HepG2 (cell line): ENCODE measurements around the gene GGA3. TPM values are rescaled to one million over a fixed set of nuclear protein-coding genes. Genes with fewer than 3 reads are reported as not detected.

Source experiments
- ATAC-seq: fragments of 200-7000 bp; cut with Tn5 transposase; 3 replicates; pipeline ENCODE4 v1.9.1; 2020; ENCODE audit warnings: mild to moderate bottlenecking, moderate library complexity
- BruUV-seq: library from RNA; stranded (reverse); fragments of 400-500 nt; replicated peaks from 2 replicates; lab custom pipeline; 2021; lab: Mats Ljungman, UMichigan
- CTCF ChIA-PET: fragments of 300-600 bp; formaldehyde crosslinking; extraction: SDS; loops from one replicate; lab custom pipeline; 2021; ENCODE audit warnings: low total read pairs, inconsistent platforms, low intra/inter-chr PET ratio; lab: Yijun Ruan, JAX
- POLR2A ChIA-PET: fragments of 350-600 bp; sonication (Branson Sonifier 250); formaldehyde crosslinking; loops from one replicate; lab custom pipeline; 2020; ENCODE audit warnings: antibody characterized with exemption, inconsistent platforms; lab: Yijun Ruan, JAX
- DNase-seq: peaks from one replicate; pipeline ENCODE4 v3.0.0-alpha.2; 2015; ENCODE audit warnings: low spot score
- FAIRE-seq: peaks from 3 replicates; lab custom pipeline; 2011; peaks lifted over from hg19 to GRCh38; lab: Jason Lieb, UNC
- H2AFZ ChIP-seq: one replicate; pipeline ENCODE4 v1.6.1; 2011; ENCODE audit warnings: low read length, inconsistent platforms
- H3K27ac ChIP-seq: fragments of 300-600 bp; 3 replicates; pipeline ENCODE4 v1.8.0; 2011; ENCODE audit warnings: mixed run types, mild to moderate bottlenecking, mixed read lengths, low read length, inconsistent platforms; ENCODE audit not compliant: insufficient read depth; ENCODE audit errors: extremely low read length
- H3K27me3 ChIP-seq, 2 experiments: fragments of 200-600 bp in 1 of 2; 2 replicates in 1 of 2; 3 replicates in 1 of 2; pipeline versions ENCODE4 v1.6.0 to v1.8.0; 2011; ENCODE audit warnings: low read length in 2 of 2, mild to moderate bottlenecking in 2 of 2, moderate library complexity in 2 of 2, inconsistent platforms in 1 of 2; ENCODE audit not compliant: insufficient read depth in 2 of 2, control insufficient read depth in 1 of 2
- H3K36me3 ChIP-seq, 2 experiments: fragments of 200-600 bp in 1 of 2; replicated peaks in 1 of 2; 2 replicates in 1 of 2; 3 replicates in 1 of 2; pipeline versions ENCODE4 v1.5.1 to v1.8.0; 2011; ENCODE audit warnings: low read length in 2 of 2, inconsistent platforms in 1 of 2; ENCODE audit not compliant: insufficient read depth in 2 of 2, control insufficient read depth in 1 of 2
- H3K4me1 ChIP-seq: 2 replicates; pipeline ENCODE4 v1.5.1; 2012; ENCODE audit warnings: low read length, inconsistent platforms; ENCODE audit not compliant: insufficient read depth
- H3K4me2 ChIP-seq: 2 replicates; pipeline ENCODE4 v1.6.0; 2011; ENCODE audit warnings: low read depth, low read length, inconsistent platforms
- H3K4me3 ChIP-seq, 3 experiments: fragments of 200-600 bp in 1 of 3; sonication (generic), shearing (Covaris generic) in 1 of 3; replicated peaks in 1 of 3; 2 replicates each; pipeline ENCODE4 v1.5.1; 2011 to 2016; ENCODE audit warnings: low read length in 3 of 3, inconsistent platforms in 2 of 3, low read depth in 2 of 3, mild to moderate bottlenecking in 2 of 3, control low read depth in 1 of 3, mixed read lengths in 1 of 3; ENCODE audit not compliant: insufficient read depth in 1 of 3
- H3K79me2 ChIP-seq: one replicate; pipeline ENCODE4 v1.6.1; 2011; ENCODE audit warnings: low read length, inconsistent platforms; ENCODE audit not compliant: insufficient read depth
- H3K9ac ChIP-seq: 2 replicates; pipeline ENCODE4 v1.6.0; 2011; ENCODE audit warnings: mild to moderate bottlenecking, low read depth, low read length, inconsistent platforms; ENCODE audit not compliant: insufficient read depth
- H3K9me3 ChIP-seq: 2 replicates; pipeline ENCODE4 v1.5.1; 2012; ENCODE audit warnings: mild to moderate bottlenecking, low read length
- H4K20me1 ChIP-seq: 2 replicates; pipeline ENCODE4 v1.6.0; 2011; ENCODE audit warnings: inconsistent platforms, mild to moderate bottlenecking, low read length, moderate library complexity; ENCODE audit not compliant: insufficient read depth
- AGO2 ChIP-seq: fragments of 200-400 bp; formaldehyde crosslinking; optimal IDR thresholded peaks from 2 replicates; pipeline ENCODE3; 2017; ENCODE audit warnings: mild to moderate bottlenecking, low read depth, low read length, moderate library complexity
- EZH2 ChIP-seq: conservative IDR thresholded peaks from 2 replicates; pipeline ENCODE4 v1.6.1; 2012; ENCODE audit warnings: mild to moderate bottlenecking, low read depth, low read length, moderate library complexity
- RBM22 ChIP-seq: fragments of 200-400 bp; formaldehyde crosslinking; optimal IDR thresholded peaks from 2 replicates; pipeline ENCODE3; 2017; ENCODE audit warnings: mild to moderate bottlenecking, low read length, moderate library complexity
- ZNF614 ChIP-seq: IDR thresholded peaks from 2 replicates; pipeline ENCODE4 v1.6.1; 2018; ENCODE audit warnings: missing biosample characterization, missing genetic modification reagents, inconsistent platforms, borderline replicate concordance
- WGBS: methylation state at CpG from one replicate; pipeline ENCODE4 v1.1.6; 2017; ENCODE audit warnings: low lambda C conversion rate; 5-methylcytosine and 5-hydroxymethylcytosine counted together
- in situ Hi-C: cut with HindIII; loops from 2 replicates; pipeline ENCODE4 v1.10.0; 2017; ENCODE audit warnings: low pct_unique_long_range_greater_than_20kb; ENCODE audit not compliant: extremely low pct_ligation_motif_present
- intact Hi-C: fragments of 100-400 bp; cut with micrococcal nuclease; formaldehyde crosslinking; loops from one replicate; pipeline ENCODE4 v1.10.0; 2022; ENCODE audit not compliant: unreplicated experiment
- polyA plus RNA-seq, 8 experiments: library from polyadenylated mRNA; depleted of rRNA in 3 of 8; stranded (reverse) in 7 of 8; unstranded in 1 of 8; fragments of >200 nt; fragmentation: Illumina TruSeq in 4 of 8; extraction: Trizol in 4 of 8; gene quantifications; 2 replicates each; pipeline versions ENCODE4 v1.2.1 to v1.2.3, GENCODE V29; 2011 to 2016; ENCODE audit warnings: low read depth in 4 of 8, missing spikeins in 1 of 8, mixed read lengths in 1 of 8; ENCODE audit not compliant: insufficient read depth in 1 of 8
- total RNA-seq, 5 experiments: library from RNA; depleted of rRNA; stranded (reverse); fragments of >200 nt; fragmentation: Illumina TruSeq; extraction: Trizol; gene quantifications; 2 replicates each; pipeline ENCODE4 v1.2.3, GENCODE V29; 2016; ENCODE audit warnings: low read depth in 1 of 5
- TF ChIP-seq, protein P1 (sequence below): sonication (generic); formaldehyde crosslinking; IDR thresholded peaks from 2 replicates; pipeline ENCODE4 v1.4.0; 2020; ENCODE audit warnings: low read depth, mild to moderate bottlenecking, missing genetic modification reagents
- TF ChIP-seq, protein P2 (sequence below): sonication (generic); formaldehyde crosslinking; IDR thresholded peaks from 2 replicates; pipeline ENCODE4 v1.5.0; 2020; ENCODE audit warnings: mild to moderate bottlenecking, missing genetic modification reagents
- TF ChIP-seq, protein P3 (sequence below): sonication (generic); formaldehyde crosslinking; IDR thresholded peaks from 2 replicates; pipeline ENCODE4 v1.5.0; 2020; ENCODE audit warnings: missing genetic modification reagents, mild to moderate bottlenecking, borderline replicate concordance

GGA3 gene
- total and polyA plus RNA-seq, 2 of the 13 experiments (the other 11 are each of a cell fraction or from before 2014, with no cell fraction given): 28.4 to 43.7 TPM

DNA sequence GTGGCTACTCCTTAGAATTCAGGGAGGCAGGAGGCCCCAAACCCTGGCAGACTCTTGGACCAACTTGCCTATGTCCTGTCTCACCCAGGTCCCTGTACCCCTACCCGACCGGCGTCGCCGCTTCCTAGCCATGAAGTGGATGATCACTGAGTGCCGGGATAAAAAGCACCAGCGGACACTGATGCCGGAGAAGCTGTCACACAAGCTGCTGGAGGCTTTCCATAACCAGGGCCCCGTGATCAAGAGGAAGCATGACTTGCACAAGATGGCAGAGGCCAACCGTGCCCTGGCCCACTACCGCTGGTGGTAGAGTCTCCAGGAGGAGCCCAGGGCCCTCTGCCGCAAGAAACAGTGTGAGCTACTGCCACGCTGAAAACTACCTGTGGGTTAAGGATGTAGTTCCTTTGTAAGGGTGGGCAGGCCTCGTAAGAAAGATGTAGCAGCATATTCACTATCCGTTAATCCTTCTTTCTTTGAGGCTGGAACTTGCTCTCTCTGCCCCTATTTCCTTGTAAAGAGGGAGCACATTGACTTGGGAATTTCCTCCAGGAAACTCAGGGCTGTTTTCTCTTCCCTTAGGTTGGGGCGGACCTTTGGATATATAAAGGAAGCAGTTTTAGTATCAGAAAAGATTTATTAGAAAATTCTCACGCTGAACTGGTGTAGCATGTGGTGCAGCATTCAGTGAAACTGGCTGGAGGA lies 4.4 kb upstream of the GGA3 start:
- FAIRE-seq (no peak), ATAC-seq (no peak), DNase-seq (no peak)
- no peaks in the 10 kb centered on the region for H4K20me1 ChIP-seq
- intact Hi-C loops: no loop called here
- H3K27me3 ChIP-seq: no peaks in the 10 kb centered on the region; a peak in 1 of 5 replicates
- H3K4me1 ChIP-seq: peaks cover 46% of the 10 kb centered on the region
- no peak overlapping the region for H2AFZ ChIP-seq
- in situ Hi-C loops: loop anchor here (5.0 kb wide), 1 partner anchor 147 kb away; no protein-coding TSS in a partner anchor
- H3K4me3 ChIP-seq: no peak overlapping the region
- no TSS peak for BruUV-seq
- WGBS: 95% methylated on average over 17 of the region's 17 CpGs
- no peak overlapping the region for H3K9ac ChIP-seq
- CTCF ChIA-PET: no interaction called here
- peaks cover 13 to 29% of the 10 kb centered on the region in 2 experiments for H3K36me3 ChIP-seq
- POLR2A ChIA-PET: interaction anchor here (2.8 kb wide), 1 partner anchor 140 kb away, joined by 13 read pairs; the partner anchor contains the start of gene GRB2
- H3K27ac ChIP-seq: no peak overlapping the region
- H3K9me3 ChIP-seq: no peaks in the 10 kb centered on the region
- peaks cover 25% of the 10 kb centered on the region for H3K79me2 ChIP-seq
- no peak overlapping the region for H3K4me2 ChIP-seq
- TF ChIP-seq AGO2 (peak; percentile 61), RBM22 (peak; percentile 30), ZNF614 (no peak), EZH2 (no peak)
- TF ChIP-seq, protein P1, sequence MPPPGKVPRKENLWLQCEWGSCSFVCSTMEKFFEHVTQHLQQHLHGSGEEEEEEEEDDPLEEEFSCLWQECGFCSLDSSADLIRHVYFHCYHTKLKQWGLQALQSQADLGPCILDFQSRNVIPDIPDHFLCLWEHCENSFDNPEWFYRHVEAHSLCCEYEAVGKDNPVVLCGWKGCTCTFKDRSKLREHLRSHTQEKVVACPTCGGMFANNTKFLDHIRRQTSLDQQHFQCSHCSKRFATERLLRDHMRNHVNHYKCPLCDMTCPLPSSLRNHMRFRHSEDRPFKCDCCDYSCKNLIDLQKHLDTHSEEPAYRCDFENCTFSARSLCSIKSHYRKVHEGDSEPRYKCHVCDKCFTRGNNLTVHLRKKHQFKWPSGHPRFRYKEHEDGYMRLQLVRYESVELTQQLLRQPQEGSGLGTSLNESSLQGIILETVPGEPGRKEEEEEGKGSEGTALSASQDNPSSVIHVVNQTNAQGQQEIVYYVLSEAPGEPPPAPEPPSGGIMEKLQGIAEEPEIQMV (CRISPR knock-in tag): no peak
- TF ChIP-seq, protein P2, sequence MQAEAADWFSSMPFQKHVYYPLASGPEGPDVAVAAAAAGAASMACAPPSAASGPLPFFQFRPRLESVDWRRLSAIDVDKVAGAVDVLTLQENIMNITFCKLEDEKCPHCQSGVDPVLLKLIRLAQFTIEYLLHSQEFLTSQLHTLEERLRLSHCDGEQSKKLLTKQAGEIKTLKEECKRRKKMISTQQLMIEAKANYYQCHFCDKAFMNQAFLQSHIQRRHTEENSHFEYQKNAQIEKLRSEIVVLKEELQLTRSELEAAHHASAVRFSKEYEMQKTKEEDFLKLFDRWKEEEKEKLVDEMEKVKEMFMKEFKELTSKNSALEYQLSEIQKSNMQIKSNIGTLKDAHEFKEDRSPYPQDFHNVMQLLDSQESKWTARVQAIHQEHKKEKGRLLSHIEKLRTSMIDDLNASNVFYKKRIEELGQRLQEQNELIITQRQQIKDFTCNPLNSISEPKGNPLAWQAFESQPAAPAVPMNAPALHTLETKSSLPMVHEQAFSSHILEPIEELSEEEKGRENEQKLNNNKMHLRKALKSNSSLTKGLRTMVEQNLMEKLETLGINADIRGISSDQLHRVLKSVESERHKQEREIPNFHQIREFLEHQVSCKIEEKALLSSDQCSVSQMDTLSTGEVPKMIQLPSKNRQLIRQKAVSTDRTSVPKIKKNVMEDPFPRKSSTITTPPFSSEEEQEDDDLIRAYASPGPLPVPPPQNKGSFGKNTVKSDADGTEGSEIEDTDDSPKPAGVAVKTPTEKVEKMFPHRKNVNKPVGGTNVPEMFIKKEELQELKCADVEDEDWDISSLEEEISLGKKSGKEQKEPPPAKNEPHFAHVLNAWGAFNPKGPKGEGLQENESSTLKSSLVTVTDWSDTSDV: 0 out of 2 replicates have a peak, but pooled peaks have one; percentile 51
- TF ChIP-seq, protein P3, sequence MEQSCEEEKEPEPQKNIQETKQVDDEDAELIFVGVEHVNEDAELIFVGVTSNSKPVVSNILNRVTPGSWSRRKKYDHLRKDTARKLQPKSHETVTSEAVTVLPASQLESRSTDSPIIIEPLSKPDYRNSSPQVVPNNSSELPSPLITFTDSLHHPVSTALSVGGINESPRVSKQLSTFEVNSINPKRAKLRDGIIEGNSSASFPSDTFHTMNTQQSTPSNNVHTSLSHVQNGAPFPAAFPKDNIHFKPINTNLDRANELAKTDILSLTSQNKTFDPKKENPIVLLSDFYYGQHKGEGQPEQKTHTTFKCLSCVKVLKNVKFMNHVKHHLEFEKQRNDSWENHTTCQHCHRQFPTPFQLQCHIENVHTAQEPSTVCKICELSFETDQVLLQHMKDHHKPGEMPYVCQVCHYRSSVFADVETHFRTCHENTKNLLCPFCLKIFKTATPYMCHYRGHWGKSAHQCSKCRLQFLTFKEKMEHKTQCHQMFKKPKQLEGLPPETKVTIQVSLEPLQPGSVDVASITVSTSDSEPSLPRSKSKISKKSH: 0 out of 2 replicates have a peak, but pooled peaks have one; percentile 32
